ENCODE measurements around the gene ZNRD2. TPM values are rescaled to one million over a fixed set of nuclear protein-coding genes. Genes with fewer than 3 reads are reported as not detected.
A peak's percentile ranks its signal among the peaks of the same experiment; 100 is the strongest.

ZNRD2 gene
- total and polyA plus RNA-seq, 2 of the 8 experiments (the other 6 are each of a cell fraction or from before 2014, with no cell fraction given): 53.4 to 125 TPM

DNA sequence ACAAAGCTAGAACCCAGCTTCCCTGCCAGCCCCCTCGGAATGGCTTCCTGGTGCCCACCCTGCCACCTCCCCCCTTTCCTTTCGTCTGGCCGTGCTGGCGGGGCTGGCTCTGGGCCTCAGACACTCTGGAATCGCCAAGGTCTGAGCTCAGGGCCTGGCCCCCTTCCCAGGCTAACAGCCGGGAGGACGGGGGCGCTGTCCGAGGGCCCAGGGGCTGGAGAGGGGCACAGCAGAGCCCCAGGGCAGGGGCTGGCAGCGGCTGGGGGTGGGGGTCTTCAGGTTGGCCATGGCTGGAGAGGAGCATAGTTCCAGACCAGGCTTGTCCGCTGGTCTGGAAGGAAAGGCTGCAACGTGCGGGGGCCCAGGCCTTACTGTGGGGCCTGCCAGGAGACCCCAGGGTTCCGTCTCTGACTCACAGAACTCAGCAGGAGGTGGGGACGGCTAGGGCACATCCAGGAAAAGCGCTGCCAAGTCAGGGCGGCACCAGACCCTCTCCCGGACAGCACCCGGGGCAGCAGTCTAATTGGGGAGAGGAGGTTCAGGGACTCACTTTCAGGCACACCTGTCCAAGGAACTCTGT, 11.3 kb upstream of the ZNRD2 start:
- Histone ChIP-seq H3K27ac (ENCODE audit: low read depth, low read length) (no peak overlapping the region), H3K23ac (ENCODE audit: insufficient read length) (no peak overlapping the region), H4K91ac (replicated peaks; ENCODE audit: insufficient read length, low read length) (peak overlapping the region; percentile 69), H3K9me3 (ENCODE audit: insufficient read depth in 2 of 2, low read depth in 1 of 2, low read length in 1 of 2) (no peaks in the 10 kb centered on the region), H3K4me1 (replicated peaks in 1 of 4; ENCODE audit: control insufficient read depth in 3 of 4, insufficient read depth in 4 of 4, low read length in 3 of 4) (peaks cover 0 to 47% (median 36%) of the 10 kb centered on the region in 4 experiments; a peak in 6 of 7 replicates), H2AFZ (ENCODE audit: low read length) (peak overlapping the region; percentile 36; the same call in 1 of the 2 replicates), H2BK5ac (ENCODE audit: low read depth, low read length) (no peak overlapping the region; the same call in 1 of the 2 replicates), H4K5ac (ENCODE audit: insufficient read length, low read depth, low read length) (no peak overlapping the region), H3K4me3 (ENCODE audit: extremely low read depth in 1 of 4, insufficient read depth in 2 of 4, low read depth in 3 of 4, low read length in 4 of 4) (peak overlapping the region; percentile 32 to 77 (median 44); a peak in 7 of 8 replicates), H2BK20ac (ENCODE audit: low read length) (peak overlapping the region; percentile 61; the same call in 1 of the 2 replicates), H2AK5ac (ENCODE audit: low read depth, low read length) (peak overlapping the region; percentile 39; the same call in 1 of the 2 replicates), H3K79me1 (ENCODE audit: low read depth, low read length) (no peaks in the 10 kb centered on the region), H2BK120ac (replicated peaks; ENCODE audit: low read depth, low read length) (peak overlapping the region; percentile 29), H2BK15ac (ENCODE audit: low read length) (peak overlapping the region; percentile 6; the same call in 1 of the 2 replicates), H3K56ac (replicated peaks; ENCODE audit: insufficient read length, low read depth, low read length) (no peak overlapping the region), H3K27me3 (replicated peaks in 1 of 4; ENCODE audit: control insufficient read depth in 3 of 4, extremely low read depth in 1 of 4, insufficient read depth in 3 of 4, low read length in 3 of 4) (peaks cover 0 to 30% (median 20%) of the 10 kb centered on the region in 4 experiments; a peak in 5 of 7 replicates), H2BK12ac (ENCODE audit: low read depth, low read length) (peak overlapping the region; percentile 84; the same call in 1 of the 2 replicates), H3K36me3 (ENCODE audit: control insufficient read depth in 2 of 4, insufficient read depth in 4 of 4, low read length in 3 of 4) (no peaks in the 10 kb centered on the region), H3K23me2 (ENCODE audit: low read depth, low read length) (peaks cover 4% of the 10 kb centered on the region; the same call in 1 of the 2 replicates), H3K4me2 (ENCODE audit: insufficient read depth in 1 of 2, low read depth in 2 of 2, low read length in 2 of 2) (peak overlapping the region; percentile 62 to 84), H4K20me1 (replicated peaks in 1 of 2; ENCODE audit: control insufficient read depth in 1 of 2, insufficient read depth in 2 of 2, low read length in 2 of 2) (no peaks in the 10 kb centered on the region), H3K4ac (replicated peaks; ENCODE audit: insufficient read length, low read depth, low read length) (no peak overlapping the region), H3K9ac (replicated peaks in 1 of 4; ENCODE audit: extremely low read depth in 1 of 4, low read depth in 3 of 4, low read length in 3 of 4) (no peak overlapping the region), H3K14ac (ENCODE audit: insufficient read length) (no peak overlapping the region), H4K8ac (ENCODE audit: extremely low read depth, insufficient read depth, low read length) (peak overlapping the region; percentile 90), H3K18ac (ENCODE audit: extremely low read depth, low read length) (peak overlapping the region; percentile 83; the same call in 1 of the 2 replicates), H3K79me2 (ENCODE audit: control insufficient read depth in 1 of 2, insufficient read depth in 2 of 2, low read length in 2 of 2) (no peaks in the 10 kb centered on the region)
- WGBS, 2 experiments (ENCODE audit: extremely low coverage in 1 of 2, insufficient coverage in 1 of 2, insufficient read length in 1 of 2, insufficient replicate concordance in 2 of 2, low coverage in 1 of 2, low lambda C conversion rate in 2 of 2, missing lambda C conversion rate in 1 of 2): 51% methylated on average over 17 of the region's 19 CpGs; no CpG with 5 or more reads in 1 of the 2 experiments
- no peak for TF ChIP-seq POLR2A (IDR thresholded peaks at IDR 0.05; ENCODE audit: control extremely low read depth in 1 of 2, low read depth in 2 of 2, low read length in 2 of 2)
- no peak for TF ChIP-seq EP300 (IDR thresholded peaks at IDR 0.05; ENCODE audit: borderline replicate concordance in 1 of 2, low read depth in 2 of 2, low read length in 2 of 2)
- TF ChIP-seq CBX5 (IDR thresholded peaks at IDR 0.05; ENCODE audit: low read depth, low read length): no peak
- TF ChIP-seq POLR2AphosphoS5 (IDR thresholded peaks at IDR 0.05; ENCODE audit: low read depth, low read length): no peak
- TF ChIP-seq RAD21 (IDR thresholded peaks at IDR 0.05 in 1 of 2, conservative IDR thresholded peaks at IDR 0.05 in 1 of 2; ENCODE audit: low read depth in 2 of 2, low read length in 2 of 2): no peak
- TF ChIP-seq BACH1 (IDR thresholded peaks at IDR 0.05; ENCODE audit: low read length): no peak
- no peak for TF ChIP-seq MAFK (IDR thresholded peaks at IDR 0.05; ENCODE audit: low read depth, low read length)
- FAIRE-seq (no peak), DNase-seq (ENCODE audit: low read depth in 1 of 2, low spot score in 2 of 2) (no peak)
- ChIA-PET POLR2A (ENCODE audit: partially characterized antibody) (interaction anchor here (0.7 to 4.2 kb wide), 9 partner anchors 11 to 161 kb away, joined by 3 to 29 read pairs (median 4); partner anchors contain the start of genes FAM89B, MALAT1, RNASEH2C and SCYL1), CTCF (ENCODE audit: partially characterized antibody) (interaction anchor here (0.7 to 16.3 kb wide), 9 partner anchors 13 to 480 kb away, joined by 3 to 284 read pairs (median 4); partner anchors contain the start of genes EHBP1L1, FAM89B, KCNK7 and ZNRD2)
